HG03432 (cell line): ENCODE results near the gene SRM.
A peak's percentile ranks its signal among the peaks of the same experiment; 100 is the strongest.
"Not testable (repeated sequence)": the region's sequence is repeated elsewhere in the genome, so short reads cannot be mapped to it uniquely, and the experiment has no call there.

ENCODE experiments used
- ATAC-seq: cut with Tn5 transposase; IDR thresholded peaks from one replicate; pipeline ENCODE4 v1.9.1; 2021; ENCODE audit warnings: mild to moderate bottlenecking, moderate library complexity; ENCODE audit not compliant: unreplicated experiment

The SRM gene

GRCh38 chr1:11023201-11023600 is 36.6 kb downstream of the SRM start:
- ATAC-seq: no peak

GRCh38 chr1:11019971-11020370 is 39.8 kb downstream of the SRM start:
- ATAC-seq: no peak

- not testable (repeated sequence) for ATAC-seq
These were observed 40.5 kb downstream of the SRM start for GRCh38 chr1:11019358-11019757.

GRCh38 chr1:11013160-11013531 is 46.7 kb downstream of the SRM start:
- no peak for ATAC-seq

GRCh38 chr1:11012260-11013159 is 47.3 kb downstream of the SRM start, which contains the start of gene TARDBP:
Gene TARDBP, plus strand, starts transcription at chr1:11012654. Its CDS starts 1,074 bp downstream, at chr1:11013728.
- peak; percentile 92 for ATAC-seq
